GM12878 (cell line): ENCODE measurements around the gene GARRE1. TPM values are rescaled to one million over a fixed set of nuclear protein-coding genes. Genes with fewer than 3 reads are reported as not detected.

Source experiments
- ATAC-seq: fragments of 200-7000 bp; cut with Tn5 transposase; 3 replicates; pipeline ENCODE4 v1.9.1; 2020; ENCODE audit warnings: mild to moderate bottlenecking, moderate library complexity
- BruUV-seq: library from RNA; stranded (reverse); fragments of 400-500 nt; replicated peaks from 2 replicates; lab custom pipeline; 2021; lab: Mats Ljungman, UMichigan
- CTCF ChIA-PET: fragments of 300-600 bp; sonication (Branson Sonifier 250); formaldehyde crosslinking; extraction: SDS; loops from one replicate; lab custom pipeline; 2021; ENCODE audit warnings: inconsistent platforms; lab: Yijun Ruan, JAX
- POLR2A ChIA-PET: fragments of 350-600 bp; formaldehyde crosslinking; extraction: SDS; loops from one replicate; lab custom pipeline; 2021; ENCODE audit warnings: inconsistent platforms; lab: Charles Lee
- RAD21 ChIA-PET: fragments of 300-600 bp; sonication (Branson Sonifier 250); formaldehyde crosslinking; loops from one replicate; lab custom pipeline; 2023; ENCODE audit warnings: antibody characterized with exemption; ENCODE audit not compliant: unreplicated experiment; lab: Charles Lee
- SMC1A ChIA-PET: fragments of 300-600 bp; sonication (Branson Sonifier 250); formaldehyde crosslinking; loops from one replicate; lab custom pipeline; 2023; ENCODE audit not compliant: unreplicated experiment, uncharacterized antibody; lab: Charles Lee
- DNase-seq: peaks from one replicate; pipeline ENCODE4 v3.0.0-alpha.2; 2011; ENCODE audit warnings: low read depth, low spot score
- FAIRE-seq: peaks from 3 replicates; lab custom pipeline; 2011; peaks lifted over from hg19 to GRCh38; lab: Jason Lieb, UNC
- H2AFZ ChIP-seq: 2 replicates; pipeline ENCODE4 v1.6.0; 2011; ENCODE audit warnings: low read depth, low read length, control low read depth; ENCODE audit not compliant: control insufficient read depth
- H3K27ac ChIP-seq: 2 replicates; pipeline ENCODE4 v1.5.1; 2011; ENCODE audit warnings: control low read depth; ENCODE audit not compliant: control insufficient read depth, insufficient read depth
- H3K27me3 ChIP-seq, 2 experiments: replicated peaks in 1 of 2; 2 replicates each; pipeline versions ENCODE4 v1.6.0 to v1.6.1; 2011; ENCODE audit warnings: low read length in 1 of 2; ENCODE audit not compliant: control insufficient read depth in 2 of 2, insufficient read depth in 2 of 2
- H3K36me3 ChIP-seq, 2 experiments: 2 replicates each; pipeline ENCODE4 v1.5.1; 2011; ENCODE audit warnings: low read length in 1 of 2; ENCODE audit not compliant: control insufficient read depth in 2 of 2, insufficient read depth in 2 of 2
- H3K4me1 ChIP-seq: 2 replicates; pipeline ENCODE4 v1.6.1; 2011; ENCODE audit warnings: mild to moderate bottlenecking, low read length, moderate library complexity, mixed read lengths; ENCODE audit not compliant: control insufficient read depth, insufficient read depth
- H3K4me2 ChIP-seq: 2 replicates; pipeline ENCODE4 v1.6.0; 2011; ENCODE audit warnings: control low read depth; ENCODE audit not compliant: control insufficient read depth, insufficient read depth
- H3K4me3 ChIP-seq: fragments of 200-600 bp; sonication (generic); 2 replicates; pipeline ENCODE4 v1.5.1; 2016
- H3K79me2 ChIP-seq: 2 replicates; pipeline ENCODE4 v1.6.0; 2011; ENCODE audit warnings: low read length; ENCODE audit not compliant: control insufficient read depth, insufficient read depth
- H3K9ac ChIP-seq: 2 replicates; pipeline ENCODE4 v1.8.0; 2011; ENCODE audit warnings: low read length, control low read depth, mixed read lengths; ENCODE audit not compliant: control insufficient read depth, insufficient read depth
- H3K9me3 ChIP-seq: replicated peaks from 3 replicates; pipeline ENCODE4 v1.5.1; 2011; ENCODE audit warnings: mild to moderate bottlenecking, low read length; ENCODE audit not compliant: control insufficient read depth, insufficient read depth
- H4K20me1 ChIP-seq: 2 replicates; pipeline ENCODE4 v1.6.0; 2011; ENCODE audit not compliant: control insufficient read depth, insufficient read depth
- BACH1 ChIP-seq: fragments of 450-650 bp; IDR thresholded peaks from 2 replicates; pipeline ENCODE4 v1.6.1; 2017; ENCODE audit warnings: mild to moderate bottlenecking, borderline replicate concordance
- BCL3 ChIP-seq: IDR thresholded peaks from 2 replicates; pipeline ENCODE4 v1.6.1; 2011; ENCODE audit warnings: borderline replicate concordance, low read depth, mild to moderate bottlenecking, moderate library complexity, low read length; ENCODE audit not compliant: insufficient read depth, poor library complexity, severe bottlenecking
- CEBPZ ChIP-seq: fragments of 150-350 bp; IDR thresholded peaks from 2 replicates; pipeline ENCODE4 v1.6.1; 2016; ENCODE audit warnings: low read depth, low read length
- CHD2 ChIP-seq: IDR thresholded peaks from 2 replicates; pipeline ENCODE4 v1.6.1; 2011; ENCODE audit warnings: low read depth, low read length, improper control_type of control experiment, borderline replicate concordance
- EED ChIP-seq: sonication (generic); IDR thresholded peaks from 2 replicates; pipeline ENCODE4 v1.6.1; 2016; ENCODE audit warnings: antibody characterized with exemption, low read depth
- EP300 ChIP-seq, 2 experiments: fragments of 150-350 bp in 1 of 2; IDR thresholded peaks; 2 replicates each; pipeline ENCODE4 v1.6.1; 2011 to 2012; ENCODE audit warnings: low read depth in 2 of 2, low read length in 2 of 2, borderline replicate concordance in 1 of 2, improper control_type of control experiment in 1 of 2, inconsistent platforms in 1 of 2; ENCODE audit not compliant: control insufficient read depth in 1 of 2
- FOS ChIP-seq: IDR thresholded peaks from 3 replicates; pipeline ENCODE4 v1.6.1; 2011; ENCODE audit warnings: borderline replicate concordance; ENCODE audit not compliant: insufficient read length; ENCODE audit errors: extremely low read depth
- FOXM1 ChIP-seq: IDR thresholded peaks from 2 replicates; pipeline ENCODE4 v1.6.1; 2012; ENCODE audit warnings: low read depth, mild to moderate bottlenecking, inconsistent platforms, low read length, moderate library complexity
- IKZF2 ChIP-seq, 2 experiments: fragments of 450-650 bp; IDR thresholded peaks; 2 replicates each; pipeline ENCODE4 v1.6.1; 2017; ENCODE audit warnings: mild to moderate bottlenecking in 2 of 2, moderate library complexity in 2 of 2
- MEF2B ChIP-seq: fragments of 450-650 bp; IDR thresholded peaks from 2 replicates; pipeline ENCODE4 v1.6.1; 2018; ENCODE audit warnings: mild to moderate bottlenecking, moderate library complexity; ENCODE audit not compliant: partially characterized antibody, poor library complexity, severe bottlenecking
- NR2C2 ChIP-seq: IDR thresholded peaks from 2 replicates; pipeline ENCODE4 v1.6.1; 2011; ENCODE audit warnings: borderline replicate concordance, low read depth; ENCODE audit not compliant: control insufficient read depth, insufficient read length
- NR2F1 ChIP-seq: fragments of 450-650 bp; conservative IDR thresholded peaks from 2 replicates; pipeline ENCODE4 v1.6.1; 2017; ENCODE audit warnings: mild to moderate bottlenecking
- PAX8 ChIP-seq: fragments of 450-650 bp; IDR thresholded peaks from 2 replicates; pipeline ENCODE4 v1.6.1; 2017; ENCODE audit warnings: mild to moderate bottlenecking, moderate library complexity
- SREBF2 ChIP-seq: IDR thresholded peaks from 2 replicates; pipeline ENCODE4 v1.6.1; 2012; ENCODE audit warnings: mild to moderate bottlenecking, low read length
- STAT1 ChIP-seq: fragments of 450-650 bp; conservative IDR thresholded peaks from 2 replicates; pipeline ENCODE4 v1.6.1; 2014; ENCODE audit warnings: antibody characterized with exemption, mild to moderate bottlenecking
- ZBTB33 ChIP-seq: fragments of 450-650 bp; IDR thresholded peaks from 2 replicates; pipeline ENCODE4 v1.6.1; 2017; ENCODE audit warnings: mild to moderate bottlenecking
- ZNF24 ChIP-seq: fragments of 450-650 bp; IDR thresholded peaks from 2 replicates; pipeline ENCODE4 v1.6.1; 2017; ENCODE audit warnings: antibody characterized with exemption, mild to moderate bottlenecking
- ZNF274 ChIP-seq: IDR thresholded peaks from one replicate; pipeline ENCODE4 v1.8.0; 2011; ENCODE audit not compliant: insufficient read length, insufficient read depth
- WGBS: methylation state at CpG from one replicate; pipeline ENCODE4 v1.1.6; 2016; ENCODE audit warnings: low lambda C conversion rate; ENCODE audit not compliant: insufficient replicate concordance, insufficient coverage; ENCODE audit errors: missing lambda C conversion rate; 5-methylcytosine and 5-hydroxymethylcytosine counted together
- in situ Hi-C: fragments of 300-500 bp; cut with MboI; formaldehyde crosslinking; loops from 9 replicates; pipeline ENCODE4 v1.14.3; 2018; ENCODE audit warnings: mixed read lengths
- intact Hi-C: fragments of 100-400 bp; cut with micrococcal nuclease; formaldehyde crosslinking; loops from one replicate; pipeline ENCODE4 v1.14.2; 2022; ENCODE audit not compliant: unreplicated experiment
- polyA plus RNA-seq, 11 experiments: library from polyadenylated mRNA; depleted of rRNA in 4 of 11; unstranded in 6 of 11; stranded (reverse) in 5 of 11; fragments of >200 nt; fragmentation: Nextera tagmentation in 4 of 11; fragmentation: Illumina TruSeq in 1 of 11; extraction: Ambion mirVana in 4 of 11; extraction: Trizol in 1 of 11; gene quantifications; 1 replicate in 1 of 11; 2 replicates in 10 of 11; pipeline versions ENCODE4 v1.2.1 to v1.2.3, GENCODE V29; 2011 to 2016; ENCODE audit warnings: inconsistent platforms in 2 of 11, missing spikeins in 2 of 11, low read depth in 1 of 11
- total RNA-seq, 4 experiments: library from RNA; depleted of rRNA in 3 of 4; stranded (reverse); fragments of >200 nt in 3 of 4; fragmentation: Illumina TruSeq in 1 of 4; extraction: Trizol in 1 of 4; gene quantifications; 2 replicates each; pipeline versions ENCODE4 v1.2.1 to v1.2.3, GENCODE V29; 2013 to 2021

Gene GARRE1
- total and polyA plus RNA-seq, 10 of the 15 experiments (the other 5 are each of a cell fraction or from before 2014, with no cell fraction given), result 1.1 to 9.4 (median 5.1) TPM

GRCh38 chr19:34288381-34288780, 34.0 kb downstream of the GARRE1 start:
- intact Hi-C loops, result no loop called here
- no peak overlapping the region for H3K27ac ChIP-seq
- ChIA-PET SMC1A (interaction anchor here (0.9 kb wide), 1 partner anchor 45 kb away, joined by 3 read pairs; no protein-coding TSS in a partner anchor), POLR2A (no interaction called here), RAD21 (no interaction called here), CTCF (interaction anchor here (0.6 kb wide), 1 partner anchor 422 kb away, joined by 3 read pairs; no protein-coding TSS in a partner anchor)
- H3K9me3 ChIP-seq, result no peaks in the 10 kb centered on the region
- ATAC-seq, result peak; percentile 66
- H3K27me3 ChIP-seq, result no peaks in the 10 kb centered on the region
- no TSS peak for BruUV-seq
- no peaks in the 10 kb centered on the region for H3K4me1 ChIP-seq
- no peak overlapping the region for H3K9ac ChIP-seq
- H4K20me1 ChIP-seq, result no peaks in the 10 kb centered on the region
- WGBS, result 5% methylated on average over 4 of the region's 4 CpGs
- no peak for FAIRE-seq
- no peaks in the 10 kb centered on the region for H3K79me2 ChIP-seq
- in situ Hi-C loops, result no loop called here
- H3K36me3 ChIP-seq, result no peaks in the 10 kb centered on the region
- DNase-seq, result no peak
- no peak overlapping the region for H3K4me2 ChIP-seq
- no peak overlapping the region for H3K4me3 ChIP-seq
- H2AFZ ChIP-seq, result no peak overlapping the region
- TF ChIP-seq CEBPZ (no peak), STAT1 (no peak), ZBTB33 (no peak), FOS (no peak), CHD2 (no peak), ZNF24 (no peak), FOXM1 (no peak), BCL3 (no peak), ZNF274 (no peak), NR2F1 (peak; percentile 76), EED (no peak), EP300 (IDR thresholded peaks at IDR 0.05; ENCODE audit: borderline replicate concordance in 1 of 2, control insufficient read depth in 1 of 2, low read depth in 2 of 2, low read length in 2 of 2) (no peak), BACH1 (no peak), IKZF2 (IDR thresholded peaks at IDR 0.05) (no peak), SREBF2 (no peak), NR2C2 (no peak), MEF2B (no peak), PAX8 (no peak)
